HepG2 (cell line): ENCODE data around the gene PTF1A. TPM values are rescaled to one million over a fixed set of nuclear protein-coding genes. Genes with fewer than 3 reads are reported as not detected.

Experiments used
- ATF4 ChIP-seq, 2 experiments: fragments of 450-650 bp in 1 of 2; sonication (generic) in 1 of 2; formaldehyde crosslinking; IDR thresholded peaks; 2 replicates each; pipeline versions ENCODE4 v1.5.0 to v1.8.0; 2020 to 2022; ENCODE audit warnings: mild to moderate bottlenecking in 1 of 2, missing genetic modification reagents in 1 of 2
- CEBPB ChIP-seq: IDR thresholded peaks from 2 replicates; pipeline ENCODE4 v1.6.1; 2011; ENCODE audit warnings: low read depth, low read length, improper control_type of control experiment, borderline replicate concordance
- GATAD1 ChIP-seq: IDR thresholded peaks from 2 replicates; pipeline ENCODE4 v1.6.1; 2016; ENCODE audit warnings: missing genetic modification reagents, missing compliant biosample characterization
- HMGA1 ChIP-seq: sonication (generic); formaldehyde crosslinking; conservative IDR thresholded peaks from 2 replicates; pipeline ENCODE4 v1.4.0; 2020; ENCODE audit warnings: missing genetic modification reagents
- JARID2 ChIP-seq: sonication (generic); formaldehyde crosslinking; IDR thresholded peaks from 2 replicates; pipeline ENCODE4 v1.8.1; 2023; ENCODE audit warnings: missing genetic modification reagents, inconsistent platforms; ENCODE audit not compliant: insufficient replicate concordance
- SOX5 ChIP-seq: IDR thresholded peaks from 2 replicates; pipeline ENCODE4 v1.6.1; 2016; ENCODE audit warnings: borderline replicate concordance
- SRY ChIP-seq: sonication (generic); formaldehyde crosslinking; IDR thresholded peaks from 2 replicates; pipeline ENCODE4 v1.8.0; 2022; ENCODE audit warnings: mild to moderate bottlenecking, missing genetic modification reagents
- ZBTB14 ChIP-seq: sonication (generic); formaldehyde crosslinking; IDR thresholded peaks from 2 replicates; pipeline ENCODE4 v1.4.0; 2020; ENCODE audit warnings: missing genetic modification reagents
- ZNF281 ChIP-seq: sonication (generic); formaldehyde crosslinking; IDR thresholded peaks from 2 replicates; pipeline ENCODE4 v1.4.0; 2020; ENCODE audit warnings: missing genetic modification reagents, borderline replicate concordance
- ZNF558 ChIP-seq: sonication (generic); formaldehyde crosslinking; IDR thresholded peaks from 2 replicates; pipeline ENCODE4 v1.9.0; 2022; ENCODE audit warnings: mild to moderate bottlenecking, missing genetic modification reagents, borderline replicate concordance
- ZNF570 ChIP-seq: sonication (generic); formaldehyde crosslinking; IDR thresholded peaks from 2 replicates; pipeline ENCODE4 v1.4.0; 2020; ENCODE audit warnings: mild to moderate bottlenecking, missing genetic modification reagents, borderline replicate concordance
- ZNF609 ChIP-seq: sonication (generic); formaldehyde crosslinking; IDR thresholded peaks from 2 replicates; pipeline ENCODE4 v1.4.0; 2020; ENCODE audit warnings: mild to moderate bottlenecking, missing genetic modification reagents, borderline replicate concordance
- ZNF687 ChIP-seq: sonication (generic); formaldehyde crosslinking; IDR thresholded peaks from 2 replicates; pipeline ENCODE4 v1.5.1; 2020; ENCODE audit warnings: mild to moderate bottlenecking, missing genetic modification reagents, moderate library complexity
- ZNF816 ChIP-seq: sonication (generic); formaldehyde crosslinking; IDR thresholded peaks from 2 replicates; pipeline ENCODE4 v1.8.0; 2022; ENCODE audit warnings: missing genetic modification reagents, mild to moderate bottlenecking, borderline replicate concordance
- polyA plus RNA-seq, 8 experiments: library from polyadenylated mRNA; depleted of rRNA in 3 of 8; stranded (reverse) in 7 of 8; unstranded in 1 of 8; fragments of >200 nt; fragmentation: Illumina TruSeq in 4 of 8; extraction: Trizol in 4 of 8; gene quantifications; 2 replicates each; pipeline versions ENCODE4 v1.2.1 to v1.2.3, GENCODE V29; 2011 to 2016; ENCODE audit warnings: low read depth in 4 of 8, missing spikeins in 1 of 8, mixed read lengths in 1 of 8; ENCODE audit not compliant: insufficient read depth in 1 of 8
- total RNA-seq, 5 experiments: library from RNA; depleted of rRNA; stranded (reverse); fragments of >200 nt; fragmentation: Illumina TruSeq; extraction: Trizol; gene quantifications; 2 replicates each; pipeline ENCODE4 v1.2.3, GENCODE V29; 2016; ENCODE audit warnings: low read depth in 1 of 5

PTF1A gene
- total and polyA plus RNA-seq, 2 of the 13 experiments (the other 11 are each of a cell fraction or from before 2014, with no cell fraction given), result not detected

- TF ChIP-seq ATF4 (CRISPR knock-in tag; IDR thresholded peaks at IDR 0.05) (no peak), ZNF281 (CRISPR knock-in tag) (peak; percentile 27; the same call in 1 of the 2 replicates), CEBPB (no peak), GATAD1 (CRISPR knock-in tag) (no peak), SOX5 (CRISPR knock-in tag) (peak; percentile 98), ZNF687 (CRISPR knock-in tag) (no peak), ZNF816 (0 out of 2 replicates have a peak, but pooled peaks have one; percentile 41), ZNF570 (CRISPR knock-in tag) (no peak), ZNF609 (peak; percentile 77; the same call in 1 of the 2 replicates), HMGA1 (no peak), JARID2 (CRISPR knock-in tag) (no peak), SRY (CRISPR knock-in tag) (no peak), ZBTB14 (CRISPR knock-in tag) (no peak), ZNF558 (no peak)
Measured at GRCh38 chr10:23186697-23187096, 5.4 kb upstream of the PTF1A start (continued).
